CD4-positive, alpha-beta T cell (primary cell): ENCODE data around the gene CHD2. TPM values are rescaled to one million over a fixed set of nuclear protein-coding genes. Genes with fewer than 3 reads are reported as not detected.

ENCODE experiments used
- ATAC-seq: fragments of 200-7000 bp; cut with Tn5 transposase; one replicate; pipeline ENCODE4 v1.10.0; 2022; ENCODE audit warnings: mild to moderate bottlenecking; ENCODE audit not compliant: poor library complexity
- CTCF ChIA-PET: fragments of 350-600 bp; sonication (Branson Sonifier 250); formaldehyde crosslinking; loops from one replicate; lab custom pipeline; 2021; ENCODE audit warnings: antibody characterized with exemption, inconsistent platforms; lab: Charles Lee
- POLR2A ChIA-PET: fragments of 350-600 bp; sonication (Branson Sonifier 250); formaldehyde crosslinking; loops from one replicate; lab custom pipeline; 2021; ENCODE audit warnings: antibody characterized with exemption, inconsistent platforms; lab: Charles Lee
- DNase-seq, 14 experiments: peaks; one replicate each; pipeline ENCODE4 v3.0.0-alpha.2; 2013 to 2020; ENCODE audit warnings: mixed read lengths in 2 of 14
- H3K27ac ChIP-seq, 2 donors: one replicate each; pipeline versions ENCODE4 v1.5.1 to v1.7.0; 2013; ENCODE audit warnings: low read length in 2 of 2, low read depth in 1 of 2, mild to moderate bottlenecking in 1 of 2
- H3K27me3 ChIP-seq, 2 experiments: 1 replicate in 1 of 2; 2 replicates in 1 of 2; pipeline versions ENCODE4 v1.6.1 to v1.7.0; 2013; ENCODE audit warnings: low read length in 2 of 2, control low read depth in 1 of 2, mild to moderate bottlenecking in 1 of 2, moderate library complexity in 1 of 2; ENCODE audit not compliant: insufficient read depth in 2 of 2, control insufficient read depth in 1 of 2
- H3K36me3 ChIP-seq: one replicate; pipeline ENCODE4 v1.6.1; 2013; ENCODE audit warnings: low read length, control low read depth; ENCODE audit not compliant: insufficient read depth
- H3K4me1 ChIP-seq: one replicate; pipeline ENCODE4 v1.6.1; 2013; ENCODE audit warnings: low read length, control low read depth; ENCODE audit not compliant: insufficient read depth
- H3K4me3 ChIP-seq: one replicate; pipeline ENCODE4 v1.5.1; 2013; ENCODE audit warnings: mild to moderate bottlenecking, low read length, moderate library complexity
- H3K9me3 ChIP-seq, 2 experiments: 1 replicate in 1 of 2; 2 replicates in 1 of 2; pipeline versions ENCODE4 v1.6.1 to v1.7.0; 2013; ENCODE audit warnings: low read length in 2 of 2, mild to moderate bottlenecking in 2 of 2, control low read depth in 1 of 2, moderate library complexity in 1 of 2; ENCODE audit not compliant: control insufficient read depth in 1 of 2, insufficient read depth in 1 of 2
- H3K27ac Mint-ChIP-seq: one replicate; pipeline ENCODE4 v1.8.0; 2020; ENCODE audit warnings: mixed read lengths
- H3K27me3 Mint-ChIP-seq: one replicate; pipeline ENCODE4 v1.8.0; 2021; ENCODE audit warnings: mixed read lengths
- H3K36me3 Mint-ChIP-seq: one replicate; pipeline ENCODE4 v1.8.0; 2021; ENCODE audit warnings: low read depth, mixed read lengths
- H3K4me1 Mint-ChIP-seq: one replicate; pipeline ENCODE4 v1.8.0; 2021; ENCODE audit warnings: low read depth, mixed read lengths
- H3K4me3 Mint-ChIP-seq: one replicate; pipeline ENCODE4 v1.8.0; 2020; ENCODE audit warnings: mild to moderate bottlenecking, mixed read lengths
- H3K9me3 Mint-ChIP-seq: one replicate; pipeline ENCODE4 v1.8.0; 2020; ENCODE audit warnings: mixed read lengths
- CTCF ChIP-seq: fragments of 200-600 bp; IDR thresholded peaks from one replicate; pipeline ENCODE4 v1.8.0; 2022; ENCODE audit warnings: antibody characterized with exemption, mild to moderate bottlenecking
- intact Hi-C, 2 experiments: fragments of 100-400 bp; cut with DNase I in 1 of 2; cut with micrococcal nuclease in 1 of 2; formaldehyde crosslinking; loops; one replicate each; pipeline versions ENCODE4 v1.15.1 to v1.9.0; 2023 to 2025; cut with DNase I, micrococcal nuclease
- total RNA-seq, 174 experiments: library from RNA in 2 of 174; stranded (reverse) in 2 of 174; gene quantifications; one replicate each; pipeline ENCODE4 v1.2.3 and lab custom pipeline; 2021 to 2026

The CHD2 gene
- total RNA-seq, 2 experiments from 2014 or later: 615 to 660 TPM

- H3K4me1 Mint-ChIP-seq: peaks cover 47% of the 10 kb centered on the region
- H3K27ac Mint-ChIP-seq: peak overlapping the region; percentile 80
- Histone ChIP-seq H3K9me3 (no peaks in the 10 kb centered on the region), H3K4me1 (peaks cover 41% of the 10 kb centered on the region), H3K27ac (no peak overlapping the region), H3K4me3 (no peak overlapping the region), H3K36me3 (peaks cover 34% of the 10 kb centered on the region), H3K27me3 (no peaks in the 10 kb centered on the region)
- ChIA-PET POLR2A (interaction anchor here (0.9 to 1.5 kb wide), 2 partner anchors 15 to 21 kb away, joined by 4 read pairs; no protein-coding TSS in a partner anchor), CTCF (interaction anchor here (1.1 to 2.9 kb wide), 3 partner anchors 10 to 1092 kb away, joined by 4 to 8 read pairs (median 5); no protein-coding TSS in a partner anchor)
- ATAC-seq (no peak), DNase-seq (no peak)
- TF ChIP-seq CTCF: no peak
- no peak overlapping the region for H3K4me3 Mint-ChIP-seq
- no peaks in the 10 kb centered on the region for H3K27me3 Mint-ChIP-seq
- intact Hi-C loops: no loop called here
- H3K36me3 Mint-ChIP-seq: peaks cover 54% of the 10 kb centered on the region
- H3K9me3 Mint-ChIP-seq: no peaks in the 10 kb centered on the region
These were observed 128.0 kb downstream of the CHD2 start for GRCh38 chr15:93028111-93028631.

GRCh38 chr15:93028632-93029213 lies 128.6 kb downstream of the CHD2 start:
- H3K27me3 Mint-ChIP-seq: no peaks in the 10 kb centered on the region
- peaks cover 42% of the 10 kb centered on the region for H3K4me1 Mint-ChIP-seq
- ChIA-PET POLR2A (interaction anchor here (0.9 to 1.5 kb wide), 2 partner anchors 14 to 20 kb away, joined by 4 read pairs; no protein-coding TSS in a partner anchor), CTCF (interaction anchor here (1.1 to 2.9 kb wide), 4 partner anchors 8 to 1091 kb away, joined by 4 to 11 read pairs (median 6); no protein-coding TSS in a partner anchor)
- no peak for ATAC-seq
- H3K36me3 ChIP-seq: peaks cover 29% of the 10 kb centered on the region
- intact Hi-C loops: no loop called here
- no peaks in the 10 kb centered on the region for H3K9me3 ChIP-seq
- peaks cover 49% of the 10 kb centered on the region for H3K36me3 Mint-ChIP-seq
- peak overlapping the region; percentile 80 for H3K27ac Mint-ChIP-seq
- no peak for TF ChIP-seq CTCF
- H3K27ac ChIP-seq: peak overlapping the region in 1 of 2 donors; percentile 16
- H3K4me3 Mint-ChIP-seq: no peak overlapping the region
- peaks cover 41% of the 10 kb centered on the region for H3K4me1 ChIP-seq
- H3K27me3 ChIP-seq: no peaks in the 10 kb centered on the region
- peak in 3 of 14 experiments; percentile 22 to 66 (median 55) for DNase-seq
- H3K4me3 ChIP-seq: no peak overlapping the region
- no peaks in the 10 kb centered on the region for H3K9me3 Mint-ChIP-seq

GRCh38 chr15:93029214-93029835 lies 129.2 kb downstream of the CHD2 start:
- peaks cover 39% of the 10 kb centered on the region for H3K4me1 Mint-ChIP-seq
- Histone ChIP-seq H3K36me3 (peaks cover 23% of the 10 kb centered on the region), H3K4me1 (peaks cover 39% of the 10 kb centered on the region), H3K9me3 (no peaks in the 10 kb centered on the region), H3K4me3 (no peak overlapping the region), H3K27me3 (no peaks in the 10 kb centered on the region), H3K27ac (no peak overlapping the region)
- H3K9me3 Mint-ChIP-seq: no peaks in the 10 kb centered on the region
- no peaks in the 10 kb centered on the region for H3K27me3 Mint-ChIP-seq
- no peak for TF ChIP-seq CTCF
- ChIA-PET CTCF (interaction anchor here (1.1 to 2.9 kb wide), 6 partner anchors 8 to 1295 kb away, joined by 3 to 13 read pairs (median 8); no protein-coding TSS in a partner anchor), POLR2A (interaction anchor here (1.5 to 1.7 kb wide), 2 partner anchors 20 to 1090 kb away, joined by 4 to 7 read pairs; no protein-coding TSS in a partner anchor)
- DNase-seq (no peak), ATAC-seq (no peak)
- peaks cover 43% of the 10 kb centered on the region for H3K36me3 Mint-ChIP-seq
- intact Hi-C loops: no loop called here
- H3K4me3 Mint-ChIP-seq: no peak overlapping the region
- peak overlapping the region; percentile 80 for H3K27ac Mint-ChIP-seq
